GM19099 (cell line): ENCODE results near the gene CDCA7L.

Experiments used
- POLR2A ChIP-seq: IDR thresholded peaks from 3 replicates; pipeline ENCODE4 v1.6.1; 2011; ENCODE audit warnings: low read depth; ENCODE audit not compliant: insufficient read length; ENCODE audit errors: extremely low read depth

The CDCA7L gene

DNA sequence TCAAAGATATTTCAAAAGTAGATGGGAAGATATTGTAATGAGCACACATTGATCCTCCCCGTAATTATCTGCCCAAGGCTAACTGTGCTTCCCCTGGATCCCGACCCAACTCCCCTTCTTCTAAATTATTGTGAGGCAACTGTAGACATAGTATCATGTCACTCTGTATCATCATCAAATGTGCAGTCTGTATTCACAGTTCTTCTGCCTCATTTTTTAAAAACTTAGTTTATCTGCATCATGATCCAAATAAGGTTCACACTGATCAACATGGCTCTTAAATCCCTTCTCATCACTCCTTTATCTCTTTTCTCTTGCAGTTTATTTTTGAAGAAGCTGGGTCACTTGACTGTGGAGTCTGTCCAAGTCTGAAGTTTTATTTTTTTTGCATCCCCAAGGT is 27.5 kb downstream of the CDCA7L start:
- TF ChIP-seq POLR2A: no peak

DNA sequence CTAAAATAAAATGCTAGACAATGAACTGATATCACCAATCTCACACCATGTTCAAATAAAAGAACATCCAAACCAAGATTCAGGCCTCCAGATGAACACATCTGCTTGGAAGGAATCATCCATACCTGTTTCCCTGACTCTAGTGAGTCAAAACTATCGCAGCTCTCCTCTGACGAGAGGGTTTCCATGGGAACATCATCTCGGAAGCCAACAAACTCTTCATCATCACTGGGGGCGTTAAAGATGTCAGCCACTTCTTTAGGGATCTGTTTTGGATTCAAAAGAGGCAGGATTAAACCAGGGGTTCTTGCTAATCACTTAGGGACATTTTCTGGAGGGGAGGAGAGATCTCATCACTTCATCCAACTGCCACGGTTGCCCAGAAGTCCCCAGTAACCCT is 29.1 kb downstream of the CDCA7L start:
- TF ChIP-seq POLR2A: no peak

DNA sequence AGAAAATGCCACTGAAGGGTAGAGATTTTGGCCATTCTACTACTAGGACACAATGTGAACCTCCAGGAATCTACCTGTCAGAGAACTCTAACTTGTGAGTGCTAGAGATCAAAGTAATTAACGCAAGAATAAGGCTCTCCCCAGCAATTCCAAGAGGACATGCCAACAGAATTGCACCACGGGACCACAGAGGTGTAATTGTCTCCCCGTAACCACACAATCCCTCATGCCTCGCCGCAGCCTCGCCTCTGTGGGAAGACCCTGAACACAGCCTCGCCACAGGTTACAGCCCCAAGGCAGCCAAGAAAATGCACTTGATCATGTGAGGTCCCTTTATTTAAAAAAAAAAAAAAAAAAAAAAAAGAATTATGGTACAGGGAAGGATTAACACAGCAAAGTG is 29.5 kb downstream of the CDCA7L start:
- TF ChIP-seq POLR2A: no peak

DNA sequence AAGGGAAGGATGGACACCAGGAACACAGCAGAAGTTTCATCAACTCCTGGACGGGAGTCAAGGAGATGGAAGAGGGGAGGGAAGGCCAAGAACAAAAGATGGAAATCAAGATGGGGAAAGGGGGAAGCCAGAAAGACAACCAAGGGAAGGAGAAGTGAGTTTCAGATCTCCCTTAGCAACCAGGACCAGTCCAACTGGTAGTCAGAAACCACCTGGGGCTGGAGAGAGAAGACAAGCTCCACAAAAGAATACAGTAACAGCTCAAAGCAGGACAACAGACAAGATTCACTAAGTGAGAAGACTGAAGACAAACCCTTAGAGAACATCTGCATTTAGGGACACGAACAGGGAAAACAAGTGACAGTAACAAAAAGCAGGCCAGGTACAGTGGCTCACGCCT is 30.6 kb downstream of the CDCA7L start:
- TF ChIP-seq POLR2A: no peak

DNA sequence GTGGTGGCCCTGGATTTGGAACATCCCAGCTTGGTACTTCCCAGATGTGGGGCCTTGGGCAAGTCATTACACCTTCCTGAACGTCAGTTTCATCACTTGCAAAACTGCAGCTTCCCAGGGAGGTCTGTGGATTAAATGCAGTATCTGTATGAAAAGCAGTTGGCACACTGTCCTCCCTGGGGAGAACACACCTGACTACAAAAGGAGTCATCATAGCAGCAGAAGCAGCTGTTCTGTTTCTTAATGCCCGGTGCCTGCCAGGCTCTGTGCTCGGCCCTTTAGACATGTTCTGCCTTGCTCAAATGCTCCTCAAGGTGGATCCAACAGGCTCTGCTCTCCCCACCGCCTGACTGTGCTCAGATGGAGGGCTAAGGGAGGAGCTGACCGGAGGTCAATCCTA is 31.0 kb downstream of the CDCA7L start:
- no peak for TF ChIP-seq POLR2A

DNA sequence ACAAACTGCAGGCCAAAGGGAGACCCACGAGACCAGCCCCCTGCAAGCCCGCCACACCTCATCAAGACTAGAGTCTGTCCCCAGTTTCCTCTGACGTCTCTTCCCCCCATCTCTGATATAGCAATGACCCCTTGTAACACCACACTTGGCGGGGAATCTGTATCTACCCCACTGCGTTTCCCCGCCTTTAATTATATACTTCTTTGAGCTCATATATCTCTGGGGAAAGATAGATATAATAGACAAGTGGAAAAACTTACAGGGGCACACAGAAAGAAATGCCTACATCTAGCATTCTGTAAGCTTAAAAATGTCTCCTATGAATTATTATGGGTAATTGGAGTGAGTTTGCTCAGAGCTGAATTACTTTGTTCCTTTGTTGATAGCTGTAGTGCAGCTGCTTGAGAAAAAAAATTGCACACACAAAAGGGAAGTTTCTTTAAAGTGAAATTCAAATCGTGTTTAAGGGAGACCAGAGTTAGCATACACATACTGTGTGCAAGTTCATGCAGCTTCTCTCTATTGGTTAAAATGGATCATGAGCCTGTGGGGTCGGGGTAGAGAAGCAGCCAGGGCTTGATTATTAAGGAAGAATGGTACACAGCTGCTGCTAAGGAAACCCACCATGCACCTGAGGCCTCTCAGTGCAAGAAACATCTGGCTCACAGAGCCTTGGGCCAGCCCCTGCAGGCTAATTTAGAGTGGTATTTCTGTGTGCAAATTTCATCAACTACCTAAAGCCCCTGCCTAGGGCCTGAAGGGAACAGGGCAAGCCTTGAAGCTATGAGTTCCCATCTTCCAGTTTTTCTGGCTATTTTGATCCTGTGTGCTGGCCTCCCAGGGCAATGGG is 32.5 kb downstream of the CDCA7L start:
- no peak for TF ChIP-seq POLR2A

DNA sequence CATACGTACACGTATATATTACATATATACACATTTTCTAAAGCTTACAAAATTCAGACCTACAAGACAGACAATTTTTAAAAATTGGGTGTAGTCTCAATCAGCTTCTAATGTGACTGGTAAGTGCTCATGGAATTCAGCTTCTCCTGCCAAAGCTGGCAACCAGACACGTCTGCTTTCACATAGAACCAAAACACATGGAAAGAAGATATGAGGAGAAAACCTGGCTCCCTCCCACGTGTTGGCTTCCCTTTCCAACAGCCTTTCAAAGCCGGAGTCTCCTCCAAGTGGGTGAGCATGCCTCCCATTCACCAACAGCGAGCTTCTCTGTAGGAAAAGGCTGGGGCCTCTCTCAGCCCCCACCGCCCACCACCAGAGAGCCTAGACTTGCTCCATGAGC is 33.4 kb downstream of the CDCA7L start:
- no peak for TF ChIP-seq POLR2A

DNA sequence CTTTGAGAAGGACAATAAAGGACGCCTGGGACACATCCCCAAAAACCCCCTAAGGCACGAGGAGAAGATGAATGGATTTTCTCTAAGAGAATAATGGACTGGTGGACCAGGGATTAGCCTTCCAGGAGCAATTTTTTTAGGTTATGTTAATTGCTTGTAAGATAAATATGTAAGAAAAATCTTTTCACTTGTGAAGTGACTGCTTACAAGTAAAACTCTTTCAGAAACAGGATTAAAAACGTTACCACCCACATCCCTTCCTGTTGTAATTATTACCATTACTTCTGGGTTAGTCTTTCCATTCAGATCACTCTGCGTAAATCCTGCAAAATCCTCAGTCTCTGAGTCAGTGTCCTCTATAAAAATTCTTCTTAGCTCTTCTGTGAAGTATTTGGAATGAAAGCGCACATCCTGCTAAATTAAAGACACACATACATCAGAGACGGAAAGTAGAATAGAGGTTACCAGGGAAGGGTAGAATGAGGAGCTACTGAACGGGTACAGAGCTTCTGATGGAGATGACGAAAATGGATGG is 34.3 kb downstream of the CDCA7L start:
- TF ChIP-seq POLR2A: no peak

DNA sequence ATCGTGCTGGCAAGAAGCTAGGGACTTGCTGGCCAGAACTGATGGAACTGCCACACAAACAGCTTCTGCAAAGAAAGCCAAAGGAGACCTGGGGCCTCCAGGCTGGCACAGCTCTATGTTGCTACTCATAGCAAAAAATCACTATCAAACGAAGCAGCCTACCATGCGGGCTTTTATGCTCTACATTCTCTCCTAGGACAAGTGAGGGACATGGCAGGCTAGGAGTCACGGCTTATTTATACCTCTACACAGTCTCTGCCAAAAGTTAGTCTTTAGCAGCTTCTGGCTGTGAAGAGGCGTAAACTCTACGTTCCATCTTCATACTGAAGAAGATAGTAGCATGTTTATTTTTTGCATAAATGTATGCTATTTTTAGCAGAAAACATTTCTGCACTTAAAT is 35.4 kb downstream of the CDCA7L start:
- no peak for TF ChIP-seq POLR2A

DNA sequence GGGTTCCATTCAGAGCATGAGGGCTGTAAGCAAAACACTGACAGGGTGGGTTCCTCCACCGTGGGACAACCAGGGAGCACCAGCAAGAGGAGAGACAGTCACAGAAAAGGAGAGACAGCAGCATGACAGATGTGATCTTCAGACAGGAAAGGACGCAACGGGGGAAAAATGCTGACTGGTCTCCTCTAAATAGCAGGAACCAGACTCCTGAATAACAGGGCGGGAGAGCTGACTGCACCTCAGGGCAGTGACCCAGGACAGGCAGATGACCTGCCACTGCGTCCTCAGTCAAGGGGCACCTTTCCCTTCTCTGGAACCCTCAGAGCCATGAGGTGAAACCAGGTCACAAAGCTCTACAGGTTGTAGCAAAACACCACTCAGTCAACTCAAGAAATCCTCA is 37.0 kb downstream of the CDCA7L start:
- TF ChIP-seq POLR2A: no peak

DNA sequence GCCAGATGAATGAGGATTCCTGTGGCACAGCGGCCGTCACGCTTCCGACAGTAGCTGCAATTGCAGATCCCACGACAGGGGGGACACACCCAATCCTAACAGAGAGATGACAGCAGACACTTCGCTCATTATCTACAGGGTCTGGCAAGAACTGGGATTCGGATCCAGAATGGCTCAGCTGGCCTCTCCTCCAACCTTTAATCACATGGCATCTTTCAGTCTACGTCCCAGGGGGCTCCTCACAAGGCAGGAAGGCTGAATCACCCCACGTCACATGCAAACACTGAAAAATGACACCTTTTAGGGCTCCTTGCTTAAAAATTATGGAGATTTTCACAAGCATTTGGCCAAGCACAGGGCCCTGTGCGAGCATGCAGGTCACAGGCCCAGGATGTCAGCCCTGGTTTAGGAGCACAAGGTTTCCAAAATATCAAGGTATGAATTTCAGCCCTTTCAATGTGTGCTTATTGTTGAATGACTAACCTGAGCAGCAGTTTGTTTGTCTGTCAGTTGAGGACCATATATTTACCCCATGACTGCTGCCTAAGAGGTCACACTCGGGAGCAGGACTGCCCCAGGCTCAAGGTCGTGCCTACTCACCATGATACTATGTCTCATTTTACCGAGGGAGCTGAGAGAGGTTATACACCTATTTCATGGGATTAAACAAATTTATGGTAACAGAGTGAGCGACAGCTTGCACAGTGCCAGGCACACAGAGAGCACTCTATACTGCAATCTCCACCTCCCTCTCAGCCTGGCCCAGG is 42.5 kb downstream of the CDCA7L start:
- TF ChIP-seq POLR2A: no peak

DNA sequence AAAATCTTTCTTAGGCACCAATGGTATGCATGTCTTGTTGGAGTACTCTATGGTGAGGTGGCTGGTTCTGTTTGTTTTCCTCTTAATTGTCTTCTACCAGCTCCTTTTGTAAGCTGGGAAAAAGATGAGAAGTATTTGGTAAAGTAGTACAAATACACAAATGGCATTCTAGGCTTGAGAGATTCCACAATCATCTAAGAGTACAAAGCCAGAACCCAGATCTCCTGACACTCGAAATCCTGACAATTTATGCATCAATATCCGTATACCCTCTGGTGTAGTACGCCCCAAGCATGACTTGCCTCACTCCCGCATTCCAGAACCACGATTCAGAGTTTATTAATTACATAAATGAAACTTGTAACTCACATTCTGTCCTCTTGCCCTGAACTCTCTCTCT is 43.5 kb downstream of the CDCA7L start:
- TF ChIP-seq POLR2A: no peak

DNA sequence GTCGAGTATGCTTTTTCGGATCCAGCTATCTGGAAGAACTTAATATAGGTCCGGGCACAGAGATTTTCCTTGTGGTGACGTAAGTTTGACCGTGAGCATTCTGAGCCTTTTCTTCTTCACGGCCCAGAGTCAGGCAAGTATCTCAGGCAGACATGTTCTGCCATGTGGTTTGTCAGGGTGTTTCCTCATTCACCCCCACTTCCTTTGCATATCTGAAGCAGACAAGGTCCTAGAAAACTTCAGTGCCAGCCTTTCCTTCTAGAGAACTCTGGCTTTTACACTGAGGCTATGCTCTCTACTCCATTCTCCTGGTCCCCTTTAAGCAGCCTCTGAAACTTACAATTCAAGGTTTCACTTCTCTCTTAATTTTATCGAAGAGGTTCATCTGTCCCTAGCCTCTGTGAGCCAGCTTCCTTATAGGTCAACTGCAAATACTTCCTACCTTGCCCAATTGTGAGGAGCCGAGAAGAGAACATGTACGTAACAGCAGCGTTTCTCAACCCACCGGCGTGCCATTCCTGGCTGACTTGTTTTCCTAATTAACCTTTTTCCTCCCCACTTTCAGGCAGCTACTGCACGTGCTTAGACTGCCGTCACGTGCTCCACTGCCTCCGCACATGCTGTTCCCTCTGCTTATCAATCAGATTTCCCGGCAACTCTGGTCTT is 47.3 kb downstream of the CDCA7L start:
- peak; percentile 42 for TF ChIP-seq POLR2A

DNA sequence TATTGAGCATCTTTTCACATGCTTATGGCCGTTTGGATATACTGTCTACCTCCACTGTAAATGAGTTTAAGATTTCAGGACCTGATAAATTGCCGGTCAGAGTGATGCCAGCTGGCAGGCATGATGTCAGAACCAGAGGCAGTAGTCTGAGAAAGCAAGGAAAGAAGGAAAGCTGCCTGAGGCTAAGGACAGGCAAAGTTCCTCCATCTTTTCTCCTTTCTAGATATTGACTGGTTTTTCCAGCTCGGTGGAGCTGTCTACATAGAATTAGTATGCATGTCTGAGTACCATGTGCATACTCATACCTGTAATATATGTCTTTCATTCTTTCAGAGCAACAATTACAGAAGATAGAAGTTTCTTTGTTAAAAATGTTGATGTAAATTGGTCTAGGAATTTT is 52.3 kb downstream of the CDCA7L start:
- TF ChIP-seq POLR2A: no peak

DNA sequence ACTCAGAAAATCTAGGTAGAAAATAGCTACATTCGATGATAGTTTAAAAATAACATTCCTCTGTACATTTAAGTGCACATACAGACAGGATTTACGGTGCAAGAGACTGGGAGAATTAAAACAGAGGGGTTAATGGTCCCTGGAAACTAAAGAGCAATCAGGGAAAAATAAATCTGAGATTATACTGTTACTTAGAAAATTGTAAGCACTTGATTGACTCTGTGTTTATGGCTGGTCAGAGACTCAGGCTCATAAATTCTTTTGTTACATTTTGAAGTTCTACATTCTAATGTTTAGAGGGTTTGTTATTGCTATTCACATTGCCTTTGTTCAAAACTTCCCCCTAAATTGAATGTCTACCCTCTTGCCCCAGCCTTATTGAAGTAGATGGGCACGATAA is 54.4 kb downstream of the CDCA7L start:
- no peak for TF ChIP-seq POLR2A

DNA sequence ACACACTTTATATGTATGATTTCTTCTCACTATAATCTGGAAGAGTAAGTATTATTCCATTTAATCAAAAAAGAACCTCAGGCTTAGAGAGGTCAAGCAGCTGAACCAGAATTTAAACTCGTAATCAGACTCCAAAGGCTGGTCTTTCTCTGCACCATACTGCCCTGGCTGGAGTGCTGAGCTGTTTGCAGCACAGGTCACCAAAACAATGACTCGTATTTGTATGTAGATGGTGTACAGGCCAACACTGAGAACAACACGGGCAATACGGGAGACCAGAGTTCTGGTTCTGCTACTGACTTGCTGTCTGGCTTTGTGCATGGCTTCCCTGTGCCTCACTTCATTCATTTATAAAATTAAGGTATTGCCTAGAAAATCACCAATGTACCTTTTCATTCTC is 57.9 kb downstream of the CDCA7L start:
- no peak for TF ChIP-seq POLR2A

DNA sequence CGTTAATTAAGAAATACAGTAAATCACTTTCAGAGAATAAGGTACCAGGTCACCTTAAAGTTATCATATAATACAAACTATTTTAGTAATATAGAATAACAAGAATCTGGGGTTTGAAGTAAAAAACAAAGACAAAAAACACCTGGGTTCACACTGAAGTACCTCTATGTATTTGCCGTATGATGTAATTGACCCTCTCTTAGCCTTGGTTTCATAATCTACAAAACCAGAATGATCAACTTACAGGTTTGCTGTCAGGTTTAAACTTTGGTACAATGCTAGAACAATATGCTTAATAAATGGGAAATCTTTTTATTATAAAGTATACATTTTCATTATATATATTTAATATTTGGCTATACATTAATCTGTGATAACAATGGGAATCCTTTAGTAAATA is 58.3 kb downstream of the CDCA7L start:
- no peak for TF ChIP-seq POLR2A
